GM12891 (cell line): ENCODE data around the gene GRIK4.
A peak's percentile ranks its signal among the peaks of the same experiment; 100 is the strongest.

Experiments used
- DNase-seq: peaks from one replicate; pipeline ENCODE4 v3.0.0; 2011; ENCODE audit warnings: low spot score; ENCODE audit not compliant: insufficient read length
- FAIRE-seq: peaks from 2 replicates; lab custom pipeline; 2011; peaks lifted over from hg19 to GRCh38; lab: Jason Lieb, UNC
- PAX5 ChIP-seq: IDR thresholded peaks from 2 replicates; pipeline ENCODE4 v1.6.1; 2011; ENCODE audit warnings: low read length, moderate library complexity, mild to moderate bottlenecking; ENCODE audit not compliant: insufficient read depth, severe bottlenecking
- POLR2A ChIP-seq: IDR thresholded peaks from 2 replicates; pipeline ENCODE4 v1.6.1; 2011; ENCODE audit warnings: low read depth, low read length, control low read depth
- POLR2AphosphoS5 ChIP-seq: IDR thresholded peaks from 2 replicates; pipeline ENCODE4 v1.6.1; 2011; ENCODE audit warnings: low read depth, low read length, control low read depth
- POU2F2 ChIP-seq: IDR thresholded peaks from 2 replicates; pipeline ENCODE4 v1.6.1; 2011; ENCODE audit warnings: low read depth, mild to moderate bottlenecking, control low read depth, low read length, moderate library complexity
- SPI1 ChIP-seq: IDR thresholded peaks from 2 replicates; pipeline ENCODE4 v1.6.1; 2011; ENCODE audit warnings: low read depth, low read length, control low read depth
- TAF1 ChIP-seq: IDR thresholded peaks from 2 replicates; pipeline ENCODE4 v1.6.1; 2011; ENCODE audit warnings: low read depth, low read length, control low read depth

GRIK4 gene

DNA sequence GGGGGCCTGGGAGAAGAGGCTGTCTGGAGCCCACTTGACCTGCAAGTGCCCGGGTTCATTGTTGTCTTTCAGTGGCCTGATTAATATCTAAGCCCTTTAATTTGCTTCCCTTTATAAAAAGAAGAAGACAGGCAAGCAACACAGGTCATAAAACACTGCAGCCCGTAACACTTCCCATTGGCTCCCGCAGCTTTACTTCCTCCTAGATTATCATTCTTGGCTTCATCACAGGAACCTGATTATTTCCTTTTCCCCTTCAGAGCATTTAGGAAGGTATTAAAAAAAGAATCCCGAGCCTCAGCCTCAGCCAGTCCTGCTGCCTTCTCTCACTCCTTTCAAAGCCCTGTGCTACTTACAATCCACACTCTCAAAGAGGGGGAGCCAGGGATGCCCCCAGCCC lies 183.2 kb downstream of the GRIK4 start:
- TF ChIP-seq POU2F2 (no peak), PAX5 (no peak), POLR2A (no peak), POLR2AphosphoS5 (no peak), SPI1 (no peak), TAF1 (no peak)
- no peak for DNase-seq
- no peak for FAIRE-seq

DNA sequence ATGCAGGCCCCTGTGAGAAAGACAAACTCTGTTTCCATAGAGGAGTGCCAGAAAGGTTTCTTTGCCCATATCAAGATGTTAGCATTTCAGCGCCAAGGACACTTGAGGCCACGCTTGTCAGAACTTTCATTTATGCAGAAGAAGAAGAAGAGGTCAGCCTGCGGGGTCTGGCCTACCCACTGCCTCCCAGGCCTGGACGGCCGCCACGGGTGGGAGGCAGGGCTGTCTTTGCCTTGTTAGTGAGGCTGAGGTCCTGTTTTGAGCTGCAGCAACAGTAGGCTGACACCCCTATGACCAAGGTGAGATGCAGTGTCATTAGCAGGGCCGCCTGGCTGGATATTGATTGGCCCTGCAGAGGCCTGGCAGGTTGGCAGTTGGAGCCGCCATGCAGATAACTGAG lies 183.9 kb downstream of the GRIK4 start:
- TF ChIP-seq POLR2AphosphoS5 (no peak), POU2F2 (no peak), SPI1 (no peak), POLR2A (no peak), TAF1 (no peak), PAX5 (no peak)
- DNase-seq (no peak), FAIRE-seq (no peak)

DNA sequence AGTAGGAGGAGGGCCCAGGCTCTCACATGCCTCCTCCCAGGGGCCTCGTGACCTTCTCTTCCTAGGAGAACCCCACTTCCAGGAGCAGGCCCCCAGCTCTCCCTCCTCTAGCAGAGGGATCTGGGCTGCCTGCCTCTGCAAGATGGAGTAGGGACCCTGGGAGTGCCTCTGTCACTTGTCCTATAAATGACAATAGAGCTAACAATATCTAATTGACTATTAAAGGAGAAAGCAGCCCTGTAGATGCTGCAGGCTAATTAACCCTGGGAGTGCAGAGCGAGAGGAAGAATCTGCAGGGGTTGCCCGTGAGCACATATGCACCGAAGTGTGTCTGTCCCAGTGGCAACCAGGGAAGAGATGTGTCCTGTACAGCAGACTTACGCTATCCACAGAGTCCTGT lies 184.4 kb downstream of the GRIK4 start:
- FAIRE-seq (no peak), DNase-seq (no peak)
- TF ChIP-seq POU2F2, result no peak
- no peak for TF ChIP-seq PAX5
- no peak for TF ChIP-seq POLR2A
- no peak for TF ChIP-seq TAF1
- TF ChIP-seq SPI1, result no peak
- no peak for TF ChIP-seq POLR2AphosphoS5

- FAIRE-seq, result no peak
- TF ChIP-seq SPI1 (no peak), POU2F2 (no peak), POLR2A (no peak), POLR2AphosphoS5 (no peak), PAX5 (no peak), TAF1 (no peak)
- DNase-seq, result no peak
Measured at GRCh38 chr11:120696597-120697218, 185.2 kb downstream of the GRIK4 start.

DNA sequence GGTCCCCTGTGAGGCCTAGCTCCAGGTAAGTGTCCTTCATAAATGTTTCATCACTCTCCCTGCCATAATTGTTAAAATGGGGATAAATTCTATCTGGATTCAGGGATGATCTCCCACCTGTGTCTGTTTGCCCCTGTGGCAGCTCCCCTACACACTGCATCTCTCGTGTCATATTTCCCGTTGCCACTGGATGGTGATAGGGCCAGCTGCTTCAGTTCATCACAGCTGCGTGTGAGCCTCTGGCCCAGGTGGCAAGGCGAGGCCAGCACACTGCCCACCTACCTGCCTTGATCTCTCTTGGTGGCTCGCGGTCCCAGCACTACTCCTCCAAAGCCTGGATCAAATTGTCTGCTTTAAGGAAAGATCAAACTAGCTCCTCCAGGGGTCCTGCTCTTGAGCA lies 187.4 kb downstream of the GRIK4 start:
- no peak for TF ChIP-seq POLR2A
- DNase-seq (no peak), FAIRE-seq (no peak)

DNA sequence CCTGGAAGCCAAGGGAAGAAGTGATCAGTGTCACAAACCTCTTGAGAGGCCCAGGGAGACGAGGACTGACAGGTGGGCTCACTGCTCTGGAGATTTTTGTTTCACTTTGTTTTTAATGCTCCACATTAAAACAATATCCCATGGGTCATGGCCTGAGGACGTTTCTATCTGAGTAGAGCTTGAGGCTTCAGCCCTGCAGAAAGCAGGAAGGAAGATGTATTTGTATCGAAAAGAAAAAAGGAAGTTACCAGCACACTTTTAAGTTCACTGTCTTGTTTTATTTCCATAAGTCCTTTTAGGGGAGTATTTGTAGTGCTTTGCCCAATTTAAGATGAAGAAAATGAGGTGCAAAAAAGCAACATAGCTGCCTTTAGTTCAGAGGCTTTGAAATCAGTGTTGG lies 191.1 kb downstream of the GRIK4 start:
- no peak for FAIRE-seq
- TF ChIP-seq POLR2A (no peak), PAX5 (no peak), POU2F2 (no peak), POLR2AphosphoS5 (no peak), TAF1 (no peak), SPI1 (no peak)
- DNase-seq, result no peak

- DNase-seq (no peak), FAIRE-seq (peak; percentile 91)
- no peak for TF ChIP-seq POLR2AphosphoS5
- TF ChIP-seq PAX5, result no peak
- no peak for TF ChIP-seq POLR2A
- TF ChIP-seq POU2F2, result no peak
- no peak for TF ChIP-seq SPI1
- no peak for TF ChIP-seq TAF1
Measured at GRCh38 chr11:120703358-120704152, 192.0 kb downstream of the GRIK4 start.

GRCh38 chr11:120704256-120704750 lies 192.8 kb downstream of the GRIK4 start:
- FAIRE-seq, result peak; percentile 48
- TF ChIP-seq POLR2A (no peak), SPI1 (no peak), POU2F2 (no peak), PAX5 (no peak), TAF1 (no peak), POLR2AphosphoS5 (no peak)
- no peak for DNase-seq

- no peak for TF ChIP-seq TAF1
- no peak for TF ChIP-seq POLR2A
- TF ChIP-seq SPI1, result no peak
- TF ChIP-seq PAX5, result no peak
- no peak for TF ChIP-seq POLR2AphosphoS5
- TF ChIP-seq POU2F2, result no peak
- FAIRE-seq (no peak), DNase-seq (no peak)
Measured at GRCh38 chr11:120706257-120706656, 194.7 kb downstream of the GRIK4 start.
